ENCODE data around the gene PGLYRP1. TPM values are rescaled to one million over a fixed set of nuclear protein-coding genes. Genes with fewer than 3 reads are reported as not detected.

PGLYRP1 gene
- total and polyA plus RNA-seq, 3 donors from 2014 or later = not detected

DNA sequence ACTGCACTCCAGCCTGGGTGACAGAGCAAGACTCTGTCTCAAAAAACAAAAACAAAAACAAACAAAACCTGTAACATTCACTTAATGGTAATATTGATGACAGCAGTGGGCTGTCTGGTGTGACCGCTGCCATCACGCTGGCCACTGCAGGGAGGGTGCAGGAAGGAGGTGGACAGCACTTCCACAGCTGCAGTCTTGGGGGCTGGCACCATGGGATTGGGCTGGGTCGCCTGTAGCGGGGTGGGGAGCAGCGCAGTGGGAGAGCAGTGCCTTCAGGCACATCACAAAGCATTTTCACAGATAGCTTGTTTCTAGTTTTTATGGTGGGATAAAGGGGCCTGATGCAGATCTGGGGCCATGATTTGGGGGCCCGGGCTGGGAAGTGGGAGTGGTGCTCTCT, 12.7 kb upstream of the PGLYRP1 start:
- Histone ChIP-seq H3K4me3 (no peak overlapping the region), H3K27me3 (no peaks in the 10 kb centered on the region), H3K36me3 (ENCODE audit: low read depth, missing control alignments) (no peaks in the 10 kb centered on the region), H3K27ac (no peak overlapping the region), H3K9me3 (no peaks in the 10 kb centered on the region), H3K4me1 (no peaks in the 10 kb centered on the region)
- WGBS, 2 donors = 93 to 96% methylated on average over 4 to 6 of the region's 6 CpGs
- intact Hi-C loops (cut with DNase I; ENCODE audit: low total_unique reads) = no loop called here
- DNase-seq = no peak
- TF ChIP-seq POLR2A (IDR thresholded peaks at IDR 0.05) = no peak
- TF ChIP-seq, protein P1, sequence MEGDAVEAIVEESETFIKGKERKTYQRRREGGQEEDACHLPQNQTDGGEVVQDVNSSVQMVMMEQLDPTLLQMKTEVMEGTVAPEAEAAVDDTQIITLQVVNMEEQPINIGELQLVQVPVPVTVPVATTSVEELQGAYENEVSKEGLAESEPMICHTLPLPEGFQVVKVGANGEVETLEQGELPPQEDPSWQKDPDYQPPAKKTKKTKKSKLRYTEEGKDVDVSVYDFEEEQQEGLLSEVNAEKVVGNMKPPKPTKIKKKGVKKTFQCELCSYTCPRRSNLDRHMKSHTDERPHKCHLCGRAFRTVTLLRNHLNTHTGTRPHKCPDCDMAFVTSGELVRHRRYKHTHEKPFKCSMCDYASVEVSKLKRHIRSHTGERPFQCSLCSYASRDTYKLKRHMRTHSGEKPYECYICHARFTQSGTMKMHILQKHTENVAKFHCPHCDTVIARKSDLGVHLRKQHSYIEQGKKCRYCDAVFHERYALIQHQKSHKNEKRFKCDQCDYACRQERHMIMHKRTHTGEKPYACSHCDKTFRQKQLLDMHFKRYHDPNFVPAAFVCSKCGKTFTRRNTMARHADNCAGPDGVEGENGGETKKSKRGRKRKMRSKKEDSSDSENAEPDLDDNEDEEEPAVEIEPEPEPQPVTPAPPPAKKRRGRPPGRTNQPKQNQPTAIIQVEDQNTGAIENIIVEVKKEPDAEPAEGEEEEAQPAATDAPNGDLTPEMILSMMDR (IDR thresholded peaks at IDR 0.05) = no peak

DNA sequence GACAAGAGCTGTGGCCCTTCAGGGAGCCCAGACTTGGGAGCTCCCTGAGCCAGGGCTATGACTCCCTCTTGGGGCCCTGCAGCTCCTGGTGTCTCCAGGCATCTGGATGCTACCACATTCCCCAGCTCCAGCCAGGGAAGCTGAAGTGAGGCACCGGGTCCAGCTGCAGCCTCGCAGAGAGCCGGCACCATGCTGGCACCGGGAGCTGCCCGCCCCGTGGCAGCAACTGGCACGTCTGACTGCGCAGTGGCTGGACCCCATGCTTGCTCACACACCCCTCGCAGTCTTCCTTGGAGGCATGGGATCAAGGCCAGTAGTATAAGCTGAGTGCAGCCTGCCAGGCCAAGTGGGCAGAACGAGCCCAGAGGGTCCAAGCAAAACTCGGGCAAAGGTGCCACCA, 10.5 kb upstream of the PGLYRP1 start:
- Histone ChIP-seq H3K9me3 (no peaks in the 10 kb centered on the region), H3K27ac (no peak overlapping the region), H3K4me3 (no peak overlapping the region), H3K4me1 (no peaks in the 10 kb centered on the region), H3K36me3 (ENCODE audit: low read depth, missing control alignments) (no peaks in the 10 kb centered on the region), H3K27me3 (no peaks in the 10 kb centered on the region)
- TF ChIP-seq, protein P1 (IDR thresholded peaks at IDR 0.05) = no peak
- TF ChIP-seq POLR2A (IDR thresholded peaks at IDR 0.05) = no peak
- WGBS, 2 donors = 94 to 97% methylated on average over 9 to 11 of the region's 11 CpGs
- DNase-seq = no peak
- intact Hi-C loops (cut with DNase I; ENCODE audit: low total_unique reads) = no loop called here

DNA sequence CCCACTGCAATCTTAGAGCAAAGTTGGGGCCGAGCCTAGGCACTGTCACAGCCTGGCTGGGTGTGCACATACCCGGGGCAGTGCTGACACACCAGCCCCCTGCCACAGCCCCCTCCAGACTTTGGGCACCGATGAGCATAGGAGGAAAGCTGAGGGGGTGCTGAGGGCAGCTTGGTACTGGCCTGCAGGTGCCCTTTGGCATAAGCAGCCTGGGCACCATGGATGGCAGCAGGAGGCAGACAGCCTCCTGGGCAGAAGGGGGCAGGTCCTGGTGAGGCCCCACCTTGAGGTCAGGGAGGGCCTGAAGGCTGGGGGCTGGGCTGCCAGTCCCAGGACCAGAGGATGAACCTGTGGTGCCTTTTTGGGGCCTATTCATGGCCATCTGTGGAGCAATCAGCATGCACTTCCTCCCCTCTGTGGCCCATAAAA, 9.8 kb upstream of the PGLYRP1 start:
- H3K4me3 ChIP-seq = no peak overlapping the region
- WGBS, 2 donors = 86 to 95% methylated on average over 2 to 3 of the region's 3 CpGs
- H3K27me3 ChIP-seq = no peaks in the 10 kb centered on the region
- no peak overlapping the region for H3K27ac ChIP-seq
- intact Hi-C loops (cut with DNase I; ENCODE audit: low total_unique reads) = no loop called here
- H3K9me3 ChIP-seq = no peaks in the 10 kb centered on the region
- H3K4me1 ChIP-seq = no peaks in the 10 kb centered on the region
- TF ChIP-seq, protein P1 (IDR thresholded peaks at IDR 0.05) = no peak
- TF ChIP-seq POLR2A (IDR thresholded peaks at IDR 0.05) = no peak
- DNase-seq = no peak
- H3K36me3 ChIP-seq (ENCODE audit: low read depth, missing control alignments) = no peaks in the 10 kb centered on the region

DNA sequence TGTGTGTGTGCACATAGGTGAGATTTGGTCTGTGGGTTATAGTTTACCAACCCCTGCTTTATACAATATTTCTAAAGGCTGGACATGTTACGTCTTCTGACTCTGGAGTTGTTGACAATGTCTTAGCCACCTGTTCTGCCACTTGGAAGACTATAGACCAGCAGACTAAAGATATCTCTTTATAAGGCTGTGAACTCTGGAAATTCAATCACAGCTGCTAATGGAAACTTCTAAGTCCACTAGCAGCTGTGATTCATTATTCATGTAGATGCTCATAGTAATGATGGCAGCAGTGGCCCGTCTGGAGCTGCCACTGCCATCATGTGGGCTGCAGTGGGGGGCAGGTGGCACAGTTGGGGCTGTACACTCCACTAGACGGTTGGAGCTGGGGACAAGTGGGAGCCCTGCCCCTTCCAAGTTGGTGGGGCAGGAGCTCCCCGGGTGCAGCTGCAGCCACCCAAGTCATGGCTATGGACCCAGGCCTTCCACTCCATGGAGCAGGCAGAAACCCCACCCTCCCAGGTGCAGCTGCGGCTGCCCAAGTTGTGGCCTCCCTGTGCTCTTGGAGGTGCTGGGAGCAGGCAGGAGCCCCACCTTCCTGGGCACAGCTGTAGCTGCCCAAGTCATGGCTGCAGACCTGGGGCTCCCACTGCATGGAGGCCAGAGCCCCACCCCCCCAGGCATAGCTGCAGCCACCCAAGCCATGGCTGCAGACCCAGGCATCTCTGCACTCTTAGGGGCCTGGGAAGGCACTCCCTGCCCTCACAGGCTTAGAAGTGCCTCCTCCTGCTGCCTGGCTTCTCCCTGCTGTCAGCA, 9.1 kb upstream of the PGLYRP1 start:
- Histone ChIP-seq H3K9me3 (no peaks in the 10 kb centered on the region), H3K4me3 (no peak overlapping the region), H3K4me1 (no peaks in the 10 kb centered on the region), H3K27me3 (no peaks in the 10 kb centered on the region), H3K27ac (no peak overlapping the region), H3K36me3 (ENCODE audit: low read depth, missing control alignments) (no peaks in the 10 kb centered on the region)
- 88 to 96% methylated on average over 2 to 5 of the region's 5 CpGs for WGBS, 2 donors
- intact Hi-C loops (cut with DNase I; ENCODE audit: low total_unique reads) = no loop called here
- TF ChIP-seq, protein P1 (IDR thresholded peaks at IDR 0.05) = no peak
- no peak for TF ChIP-seq POLR2A (IDR thresholded peaks at IDR 0.05)
- no peak for DNase-seq
